C4-2B (cell line): Measurements from ENCODE around the gene HAGHL.
"Not testable (repeated sequence)": the region's sequence is repeated elsewhere in the genome, so short reads cannot be mapped to it uniquely, and the experiment has no call there.

Experiments used
- H3K27ac ChIP-seq: fragments of 450-650 bp; 2 replicates; pipeline ENCODE4 v1.5.1; 2017
- ZFX ChIP-seq: fragments of 450-650 bp; IDR thresholded peaks from 2 replicates; pipeline ENCODE4 v1.6.1; 2017
- TF ChIP-seq, protein P1 (sequence below): fragments of 450-650 bp; conservative IDR thresholded peaks from 2 replicates; pipeline ENCODE4 v1.5.1; 2017; ENCODE audit warnings: mild to moderate bottlenecking

Gene HAGHL

DNA sequence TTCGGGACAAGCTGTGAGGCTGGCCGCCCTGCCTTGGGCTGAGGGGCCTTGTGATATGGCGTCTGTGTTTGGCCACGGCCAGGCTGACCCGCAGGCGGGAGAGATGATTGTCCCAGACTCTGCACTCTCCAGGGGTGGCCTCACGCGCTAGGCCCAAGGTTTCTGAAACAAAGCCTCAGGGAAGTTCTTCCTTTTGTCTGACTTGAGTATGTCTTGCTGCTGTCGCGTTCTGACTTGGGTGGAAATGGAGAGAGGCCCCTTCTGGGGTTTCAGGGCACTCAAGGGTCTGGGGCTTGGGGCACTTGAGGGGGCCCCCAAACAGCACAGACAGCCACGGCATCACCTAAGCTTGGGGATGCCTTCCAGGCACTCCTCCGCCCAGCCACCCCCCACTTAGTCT lies 15.8 kb upstream of the HAGHL start:
- no peak overlapping the region for H3K27ac ChIP-seq
- TF ChIP-seq ZFX = no peak
- TF ChIP-seq, protein P1, sequence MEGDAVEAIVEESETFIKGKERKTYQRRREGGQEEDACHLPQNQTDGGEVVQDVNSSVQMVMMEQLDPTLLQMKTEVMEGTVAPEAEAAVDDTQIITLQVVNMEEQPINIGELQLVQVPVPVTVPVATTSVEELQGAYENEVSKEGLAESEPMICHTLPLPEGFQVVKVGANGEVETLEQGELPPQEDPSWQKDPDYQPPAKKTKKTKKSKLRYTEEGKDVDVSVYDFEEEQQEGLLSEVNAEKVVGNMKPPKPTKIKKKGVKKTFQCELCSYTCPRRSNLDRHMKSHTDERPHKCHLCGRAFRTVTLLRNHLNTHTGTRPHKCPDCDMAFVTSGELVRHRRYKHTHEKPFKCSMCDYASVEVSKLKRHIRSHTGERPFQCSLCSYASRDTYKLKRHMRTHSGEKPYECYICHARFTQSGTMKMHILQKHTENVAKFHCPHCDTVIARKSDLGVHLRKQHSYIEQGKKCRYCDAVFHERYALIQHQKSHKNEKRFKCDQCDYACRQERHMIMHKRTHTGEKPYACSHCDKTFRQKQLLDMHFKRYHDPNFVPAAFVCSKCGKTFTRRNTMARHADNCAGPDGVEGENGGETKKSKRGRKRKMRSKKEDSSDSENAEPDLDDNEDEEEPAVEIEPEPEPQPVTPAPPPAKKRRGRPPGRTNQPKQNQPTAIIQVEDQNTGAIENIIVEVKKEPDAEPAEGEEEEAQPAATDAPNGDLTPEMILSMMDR = no peak

DNA sequence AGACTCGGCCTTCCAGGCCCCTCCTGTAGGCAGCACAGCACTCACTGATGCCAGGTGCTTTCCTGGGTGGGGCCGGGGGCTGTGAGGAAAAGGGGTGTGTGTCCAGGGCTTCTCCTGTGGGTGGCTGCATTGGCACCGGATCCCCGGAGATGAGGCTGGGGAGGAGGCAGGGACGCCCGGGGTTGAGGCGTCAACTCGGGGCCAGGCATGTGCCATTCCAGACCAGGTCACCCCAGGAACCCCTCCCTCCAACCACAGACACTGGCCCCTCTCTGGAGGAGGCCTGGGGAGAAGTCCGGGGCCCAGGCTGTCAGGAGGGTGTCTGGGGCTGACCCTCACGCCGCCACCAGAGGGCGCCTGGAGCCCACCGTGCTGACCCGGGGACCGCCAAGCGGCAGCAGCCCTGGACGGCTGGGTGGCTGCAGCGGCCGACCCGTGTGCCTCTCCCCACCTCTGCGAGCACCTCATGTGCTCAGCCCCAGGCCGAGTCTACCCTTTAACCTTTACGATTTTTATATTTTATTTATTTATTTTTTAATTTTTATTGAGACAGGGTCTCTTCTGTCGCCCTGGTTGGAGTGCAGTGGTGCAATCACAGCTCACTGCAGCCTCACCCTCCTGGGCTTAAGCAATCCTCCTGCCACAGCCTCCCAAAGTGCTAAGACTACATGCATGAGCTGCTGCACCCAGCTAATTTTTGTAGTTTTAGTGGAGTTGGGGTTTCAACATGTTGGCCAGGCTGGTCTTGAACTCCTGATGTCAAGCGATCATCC lies 15.2 kb upstream of the HAGHL start:
- no peak overlapping the region for H3K27ac ChIP-seq
- no peak for TF ChIP-seq ZFX
- TF ChIP-seq, protein P1 = peak; percentile 92

DNA sequence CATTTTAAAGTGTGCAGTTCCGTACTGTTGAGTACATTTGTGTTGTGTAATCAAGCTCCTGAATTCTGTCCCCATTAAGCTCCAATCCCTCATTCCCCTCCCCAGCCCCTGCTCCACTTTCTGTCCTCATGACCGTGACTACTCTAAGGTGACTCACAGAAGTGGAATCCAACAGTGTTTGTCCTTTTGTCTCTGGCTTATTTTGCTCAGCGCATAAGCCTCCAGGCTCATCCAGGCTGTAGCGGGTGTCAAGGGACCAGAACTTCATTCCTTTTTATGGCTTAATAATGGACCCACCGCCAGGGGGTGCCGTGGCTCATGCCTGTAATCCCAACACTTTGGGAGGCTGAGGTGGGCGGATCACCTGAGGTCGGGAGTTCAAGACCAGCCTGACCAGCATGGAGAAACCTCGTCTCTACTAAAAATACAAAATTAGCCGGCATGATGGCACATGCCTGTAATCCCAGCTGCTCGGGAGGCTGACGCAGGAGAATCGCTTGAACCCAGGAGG lies 14.1 kb upstream of the HAGHL start:
- TF ChIP-seq, protein P1 = peak; percentile 48
- H3K27ac ChIP-seq = not testable (repeated sequence)

DNA sequence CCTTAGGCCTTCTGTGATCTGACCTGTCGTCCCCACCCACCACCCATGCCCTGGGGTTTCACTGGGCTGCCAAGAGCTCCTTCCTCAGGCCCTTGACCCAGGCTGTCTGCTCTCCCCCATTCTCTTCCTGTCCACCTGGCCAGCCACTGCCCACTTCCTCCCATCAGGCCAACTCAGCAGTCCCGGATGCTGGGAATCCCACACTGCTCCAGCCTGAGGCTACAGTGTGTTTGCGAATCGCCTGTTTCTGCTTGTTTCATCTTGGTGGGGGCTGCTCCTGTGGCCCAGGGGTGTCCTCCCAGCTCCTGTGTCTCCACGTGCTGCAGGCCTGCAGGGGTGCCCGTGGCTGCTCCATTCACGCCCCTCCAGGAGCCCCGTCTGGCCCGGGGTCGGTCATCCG lies 12.8 kb upstream of the HAGHL start:
- peak overlapping the region; percentile 82 for H3K27ac ChIP-seq
- TF ChIP-seq, protein P1 = no peak
- no peak for TF ChIP-seq ZFX

DNA sequence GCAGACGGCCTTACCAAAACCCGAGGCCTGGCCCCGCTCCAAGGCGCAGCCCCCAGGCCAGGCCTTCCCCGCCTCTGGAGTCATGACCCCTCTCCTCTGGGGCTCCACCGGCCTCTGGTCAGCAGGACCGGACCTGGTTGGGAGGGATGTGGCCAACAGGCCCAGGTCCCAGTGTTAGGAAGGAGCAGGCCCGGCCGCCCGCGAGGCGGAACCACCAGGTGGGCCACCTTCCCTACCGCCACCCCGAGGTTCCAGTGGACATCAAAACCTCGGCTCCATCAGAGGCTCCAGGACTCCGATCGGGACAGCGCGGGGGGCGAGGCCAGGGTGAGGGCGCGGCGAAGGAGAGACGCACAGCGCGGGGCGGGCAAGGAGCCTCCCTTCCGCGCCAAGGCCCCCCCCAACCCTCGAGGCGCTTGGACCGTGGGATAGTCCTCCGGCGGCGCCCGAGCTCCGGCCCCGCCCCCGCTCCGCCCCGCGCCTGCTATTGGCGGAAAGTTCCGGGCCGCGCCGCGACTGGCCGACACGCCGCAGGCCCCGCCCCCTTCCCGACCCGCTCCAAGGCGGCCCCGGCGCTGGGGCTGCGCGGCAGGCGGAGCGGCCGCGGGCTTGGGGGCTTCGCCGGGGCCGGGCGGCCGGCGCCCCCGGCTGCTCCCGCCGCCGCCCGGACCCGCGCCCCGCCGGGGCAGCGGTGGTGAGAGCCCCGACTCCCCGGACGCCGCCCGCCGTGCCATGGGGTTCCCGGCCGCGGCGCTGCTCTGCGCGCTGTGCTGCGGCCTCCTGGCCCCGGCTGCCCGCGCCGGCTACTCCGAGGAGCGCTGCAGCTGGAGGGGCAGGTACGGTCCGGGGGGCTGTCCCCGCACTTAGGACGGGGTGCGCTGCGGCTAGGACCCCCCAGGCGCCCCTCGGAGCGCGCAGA lies 12.1 kb upstream of the HAGHL start, which contains the start of gene METRN:
Gene METRN (plus strand): TSS at position 561 of the 919 bp plus-strand sequence. CDS start 172 bp downstream, at position 733.
- TF ChIP-seq, protein P1 = no peak
- no peak for TF ChIP-seq ZFX
- peak within 1 kb of the TSS; percentile 82 for H3K27ac ChIP-seq

DNA sequence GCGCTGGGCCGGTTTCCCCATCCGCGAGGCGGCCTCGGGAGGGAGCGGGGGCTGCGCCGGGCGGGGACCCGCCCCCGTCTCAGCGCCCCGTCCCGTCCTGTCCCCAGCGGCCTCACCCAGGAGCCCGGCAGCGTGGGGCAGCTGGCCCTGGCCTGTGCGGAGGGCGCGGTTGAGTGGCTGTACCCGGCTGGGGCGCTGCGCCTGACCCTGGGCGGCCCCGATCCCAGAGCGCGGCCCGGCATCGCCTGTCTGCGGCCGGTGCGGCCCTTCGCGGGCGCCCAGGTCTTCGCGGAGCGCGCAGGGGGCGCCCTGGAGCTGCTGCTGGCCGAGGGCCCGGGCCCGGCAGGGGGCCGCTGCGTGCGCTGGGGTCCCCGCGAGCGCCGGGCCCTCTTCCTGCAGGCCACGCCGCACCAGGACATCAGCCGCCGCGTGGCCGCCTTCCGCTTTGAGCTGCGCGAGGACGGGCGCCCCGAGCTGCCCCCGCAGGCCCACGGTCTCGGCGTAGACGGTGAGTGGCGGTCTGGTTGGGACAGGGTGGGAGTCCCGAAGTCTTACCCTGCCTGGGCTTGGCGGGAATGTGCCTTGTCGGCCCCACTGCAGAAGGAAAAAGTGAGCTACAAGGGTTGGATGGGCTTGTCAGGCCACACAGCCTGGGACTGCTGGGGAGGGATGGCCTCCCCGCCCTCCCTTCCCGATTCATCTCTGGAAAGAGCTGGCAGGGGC lies 11.3 kb upstream of the HAGHL start:
- TF ChIP-seq, protein P1 = peak; percentile 62
- peak; percentile 73 for TF ChIP-seq ZFX
- peak overlapping the region; percentile 82 for H3K27ac ChIP-seq
